NCI-H2227 (cell line): ENCODE results near the gene CDH4.

Experiments
- DNase-seq: peaks from one replicate; lab custom pipeline; 2025; ENCODE audit not compliant: unreplicated experiment; lab: John Stamatoyannopoulos, UW

Gene CDH4

GRCh38 chr20:61251529-61252393, at the start of gene CDH4:
Gene CDH4 (plus strand): TSS chr20:61252261.
- peak; percentile 82 for DNase-seq

DNA sequence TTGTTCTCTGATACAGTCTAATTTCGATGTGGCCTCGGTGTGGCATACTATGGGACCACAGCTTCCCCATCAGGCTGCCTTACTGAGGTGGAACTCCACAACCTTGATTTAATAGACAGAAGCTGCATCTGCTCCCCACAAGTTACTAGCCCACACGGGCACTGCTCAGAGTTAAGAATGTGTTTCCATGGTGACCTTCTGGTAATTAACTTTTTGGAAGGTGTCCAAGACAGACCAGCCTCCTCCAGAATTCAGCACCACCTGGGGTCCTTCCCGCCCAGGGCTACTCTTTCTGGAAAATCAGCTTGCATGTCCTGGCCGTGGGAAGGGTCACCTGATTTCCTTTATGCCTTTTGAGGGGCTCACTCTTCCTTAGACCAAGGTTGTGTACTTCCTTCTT, 48.7 kb upstream of the CDH4 start:
- peak; percentile 77 for DNase-seq

- no peak for DNase-seq
These were observed 47.9 kb upstream of the CDH4 start for GRCh38 chr20:61204206-61204605.

DNA sequence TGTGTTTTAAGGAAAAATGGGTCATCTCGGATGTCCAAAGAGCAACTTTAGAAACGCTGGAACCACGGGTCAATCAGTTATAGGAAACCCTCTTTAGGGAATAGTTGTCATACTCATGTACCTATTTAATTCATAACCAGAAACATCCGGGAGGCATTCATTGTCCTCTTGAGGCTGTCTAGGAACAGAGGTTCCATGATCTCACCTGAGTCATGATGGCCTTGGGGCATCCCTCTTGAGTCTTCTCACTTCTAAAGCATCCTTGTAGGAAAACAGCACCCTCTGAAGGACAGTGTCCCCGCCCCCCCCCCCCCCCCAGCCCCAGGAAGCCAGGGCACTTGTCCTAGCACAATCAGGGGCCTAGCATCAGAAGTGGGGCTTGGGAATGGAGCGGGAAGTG, 46.3 kb upstream of the CDH4 start:
- no peak for DNase-seq

- DNase-seq = no peak
These were observed 41.2 kb upstream of the CDH4 start for GRCh38 chr20:61210862-61211261.

DNA sequence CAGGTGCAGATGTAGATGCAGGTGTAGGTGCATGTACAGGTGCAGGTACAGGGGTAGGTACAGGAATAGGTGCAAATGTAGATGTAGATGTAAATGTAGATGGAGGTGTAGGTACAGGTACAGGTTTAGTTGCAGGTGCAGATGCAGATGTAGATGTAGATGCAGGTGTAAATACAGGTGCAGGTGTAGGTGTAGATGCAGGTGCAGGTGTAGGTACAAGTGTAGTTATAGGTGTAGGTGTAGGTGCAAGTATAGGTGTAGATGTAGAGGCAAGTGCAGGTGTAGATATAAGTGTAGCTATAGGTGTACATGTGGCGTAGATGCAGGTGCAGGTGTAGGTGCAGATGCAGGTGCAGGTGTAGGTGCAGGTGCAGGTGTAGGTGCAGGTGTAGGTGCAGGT, 34.2 kb upstream of the CDH4 start:
- DNase-seq = no peak

GRCh38 chr20:61219021-61219431, 33.0 kb upstream of the CDH4 start:
- DNase-seq = no peak

DNA sequence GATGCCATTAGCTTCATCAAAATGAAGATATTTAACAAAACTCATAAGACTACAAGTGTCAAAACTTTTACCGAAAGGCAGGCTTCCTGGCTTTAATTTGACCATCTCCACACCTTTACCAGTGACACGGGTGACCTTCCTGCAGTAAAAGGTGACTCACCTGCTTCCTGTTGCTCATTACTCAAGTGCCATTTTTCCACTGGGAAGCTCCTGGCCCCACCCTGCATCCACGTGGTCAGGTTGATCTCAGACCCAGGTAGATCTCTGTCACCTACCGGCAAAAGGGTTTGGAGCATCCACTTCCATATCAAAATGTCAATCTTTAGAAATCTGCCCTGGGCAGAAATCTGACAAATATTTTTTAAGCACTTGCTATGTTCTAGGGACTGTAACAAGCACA, 31.9 kb upstream of the CDH4 start:
- no peak for DNase-seq

DNA sequence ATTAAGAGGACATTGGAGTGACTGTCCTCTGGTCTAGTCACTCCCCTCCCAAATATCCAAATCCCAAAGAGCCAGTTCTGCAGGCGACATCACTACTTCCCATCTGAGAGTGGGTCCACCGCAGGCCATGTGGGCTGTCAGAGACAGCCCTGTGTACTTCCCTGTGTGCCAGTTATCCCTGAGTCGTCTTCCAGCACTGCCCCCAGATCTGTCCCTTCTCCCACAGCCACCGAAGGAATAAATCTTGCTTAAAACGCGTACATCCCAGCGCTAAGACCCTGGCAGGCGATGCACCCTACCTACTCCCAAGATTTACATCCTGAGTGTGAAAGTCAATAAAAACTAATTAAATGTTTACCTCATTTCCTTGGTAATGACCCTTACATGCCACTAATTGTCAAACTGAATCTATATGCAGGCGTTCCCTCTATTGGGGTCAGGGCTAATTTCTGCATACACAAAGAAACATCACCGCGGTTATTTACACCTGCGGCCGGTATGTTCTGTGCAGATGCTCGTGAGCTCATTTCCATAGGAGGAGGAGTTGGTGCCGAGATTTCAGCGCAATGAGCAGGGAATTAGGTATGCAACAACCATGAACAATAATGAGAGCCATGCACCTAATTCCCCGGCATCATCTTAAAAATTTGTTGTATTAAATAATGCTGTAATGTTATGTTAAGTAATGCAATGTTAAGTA, 31.3 kb upstream of the CDH4 start:
- DNase-seq = no peak

DNA sequence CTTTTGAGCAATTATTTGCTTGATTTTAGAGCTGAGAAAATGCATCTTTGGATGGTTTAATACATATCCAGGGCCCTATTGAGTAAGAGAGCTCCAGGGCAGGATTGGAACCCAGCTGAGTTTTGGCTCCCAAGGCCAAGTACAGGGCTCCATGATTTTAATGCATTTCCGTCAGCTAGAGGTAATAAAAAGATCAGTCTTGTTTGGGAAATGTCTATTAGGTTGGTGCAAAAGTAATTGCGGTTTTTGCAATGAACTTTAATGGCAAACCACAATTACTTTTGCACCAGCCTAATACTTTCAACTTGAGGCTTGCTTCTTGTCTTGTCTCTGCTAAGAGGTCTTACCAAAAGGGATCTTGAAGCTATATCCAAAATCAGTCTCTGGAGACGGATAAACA, 29.4 kb upstream of the CDH4 start:
- DNase-seq = no peak

- no peak for DNase-seq
These were observed 28.9 kb upstream of the CDH4 start for GRCh38 chr20:61223121-61223520.

DNA sequence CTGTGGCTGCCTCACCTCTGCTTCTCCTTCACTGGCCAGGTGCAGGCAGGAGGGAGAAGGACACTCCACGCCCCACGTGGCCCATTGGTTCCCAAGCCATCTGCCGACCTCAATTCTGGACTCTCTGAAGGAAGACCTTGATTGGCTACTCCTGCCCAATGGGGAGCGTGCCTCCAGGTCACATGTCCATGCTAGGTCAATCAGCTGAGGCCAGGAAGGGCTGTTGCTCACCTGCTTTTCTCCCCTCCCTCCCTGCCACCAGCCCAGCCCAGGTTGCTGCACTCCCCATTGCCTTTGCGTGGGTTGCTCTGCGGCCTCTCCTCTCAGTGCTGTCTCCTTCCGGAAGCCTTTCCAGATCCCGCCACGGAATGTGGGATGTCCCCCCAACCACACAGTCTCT, 21.9 kb upstream of the CDH4 start:
- DNase-seq = no peak

GRCh38 chr20:61233590-61233989, 18.5 kb upstream of the CDH4 start:
- DNase-seq = no peak

- DNase-seq = peak; percentile 26
These were observed 17.7 kb upstream of the CDH4 start for GRCh38 chr20:61234224-61234890.

DNA sequence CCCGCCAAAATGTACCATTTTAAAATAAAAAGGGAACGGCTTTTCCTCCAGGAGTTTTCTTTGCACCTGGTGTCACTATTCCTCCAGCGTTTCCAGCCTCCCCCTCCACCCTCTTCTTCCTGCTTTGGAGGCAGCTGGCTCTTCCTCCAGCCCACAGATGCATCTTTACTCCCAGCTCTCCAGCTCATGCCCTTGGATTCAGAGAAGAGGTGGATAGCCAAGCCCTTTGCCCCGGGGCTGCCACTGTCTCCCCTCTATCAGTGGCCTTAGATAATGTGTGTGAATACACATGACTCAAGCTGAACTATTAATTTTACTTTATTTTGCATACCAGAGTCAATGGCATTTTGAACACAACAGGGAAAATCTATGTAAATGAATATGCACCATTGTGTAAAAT, 15.3 kb upstream of the CDH4 start:
- DNase-seq = no peak

GRCh38 chr20:61238813-61239212, 13.2 kb upstream of the CDH4 start:
- no peak for DNase-seq

- no peak for DNase-seq
These were observed 11.2 kb upstream of the CDH4 start for GRCh38 chr20:61240814-61241213.

- no peak for DNase-seq
These were observed 7.8 kb upstream of the CDH4 start for GRCh38 chr20:61244213-61244612.

GRCh38 chr20:61246269-61246668, 5.8 kb upstream of the CDH4 start:
- DNase-seq = no peak

DNA sequence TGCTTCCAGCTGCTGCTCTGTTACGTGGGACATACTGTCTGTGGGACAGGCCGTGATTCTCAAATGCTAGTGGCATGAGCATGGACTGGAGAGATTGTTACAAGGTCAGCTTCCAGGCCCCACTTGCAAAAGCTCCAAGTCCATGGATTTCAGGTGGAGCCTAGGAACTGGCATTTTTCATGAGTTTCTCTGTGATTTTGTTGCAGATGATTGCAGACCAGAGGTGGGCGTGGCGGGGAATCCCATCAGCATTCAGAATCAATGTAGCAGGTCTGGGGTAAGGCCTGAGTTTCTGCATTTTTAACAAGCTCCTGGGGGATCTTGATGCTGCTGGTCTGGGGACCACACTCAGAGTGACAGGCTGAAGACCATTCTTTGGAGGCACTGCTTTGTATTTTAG, 2.4 kb upstream of the CDH4 start:
- no peak for DNase-seq

DNA sequence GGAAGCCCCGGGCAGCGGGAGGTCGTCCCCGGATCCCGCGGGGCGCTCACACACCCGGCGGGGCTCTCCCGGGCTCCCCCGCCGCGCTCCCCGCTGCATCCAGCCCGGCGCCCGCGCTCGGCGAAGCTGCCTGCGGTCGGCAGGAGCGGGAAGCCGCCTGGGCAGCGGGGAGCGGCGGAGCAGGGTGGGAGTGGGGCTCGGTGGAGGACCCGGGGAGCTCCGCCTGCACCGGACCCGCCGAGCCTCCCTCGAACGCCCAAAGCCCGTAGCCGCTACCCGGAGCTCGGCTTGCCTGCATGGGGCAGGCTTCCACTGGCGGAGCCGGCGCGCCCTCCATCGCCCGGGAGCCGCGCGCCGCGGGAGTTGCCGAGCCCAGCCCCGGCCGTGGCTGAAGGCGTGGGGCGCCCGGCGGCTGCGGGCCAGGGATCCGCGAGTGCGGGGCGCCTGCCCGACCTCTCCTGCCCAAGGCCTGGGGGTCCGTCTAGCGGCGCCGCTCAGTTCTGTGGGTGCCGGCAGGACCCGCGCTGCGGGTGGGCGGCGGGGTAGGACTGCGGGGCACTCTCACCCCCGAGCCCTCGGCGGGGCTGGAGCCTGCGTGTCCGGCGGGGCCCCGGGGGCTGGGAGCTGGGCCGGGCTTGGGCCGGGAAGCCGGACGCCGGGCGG, 671 bp downstream of the CDH4 start:
- peak; percentile 45 for DNase-seq
